ENCODE results near the gene B4GALT3. TPM values are rescaled to one million over a fixed set of nuclear protein-coding genes. Genes with fewer than 3 reads are reported as not detected.
"Not testable (repeated sequence)": the region's sequence is repeated elsewhere in the genome, so short reads cannot be mapped to it uniquely, and the experiment has no call there.

B4GALT3 gene
- total and polyA plus RNA-seq, 11 donors: 13.4 to 40.8 (median 22.4) TPM

GRCh38 chr1:161225534-161226319, 48.4 kb upstream of the B4GALT3 start, which contains the start of gene TOMM40L:
Gene TOMM40L (plus strand): TSS chr1:161226060. CDS start chr1:161226490, 430 bp downstream.
- TF ChIP-seq POLR2A (IDR thresholded peaks at IDR 0.05): peak in 1 of 2 donors; percentile 24
- TF ChIP-seq CTCF (IDR thresholded peaks at IDR 0.05): peak; percentile 32 to 75 (median 56)
- Histone ChIP-seq H3K4me3 (peak within 1 kb of the TSS; percentile 44 to 82 (median 75)), H3K27ac (peak within 1 kb of the TSS; percentile 74 to 94 (median 86)), H3K4me1 (peaks cover 0 to 32% (median 18%) of the 10 kb centered on the region in 12 donors), H3K9me3 (no peaks in the 10 kb centered on the region), H3K27me3 (no peaks in the 10 kb centered on the region), H3K36me3 (peaks cover 0 to 32% (median 27%) of the 10 kb centered on the region in 9 donors)
- intact Hi-C loops (cut with DNase I): loop anchor here (1.0 to 10.0 kb wide), 18 partner anchors 15 to 162 kb away; partner anchors contain the start of genes SDHC (in 5 of the 10), NDUFS2 (in 3 of the 10) and CFAP126 (in 2 of the 10)
- 4 to 7% (median 6%) methylated on average over 16 of the region's 16 CpGs for WGBS, 4 donors
- DNase-seq: peak; percentile 92 to 96 (median 94)
- ATAC-seq: peak; percentile 95 to 97 (median 96)

GRCh38 chr1:161225178-161225533, 47.8 kb upstream of the B4GALT3 start:
- intact Hi-C loops (cut with DNase I): loop anchor here (1.0 to 10.0 kb wide), 12 partner anchors 14 to 162 kb away; partner anchors contain the start of genes SDHC (in 4 of the 10), CFAP126 (in 2 of the 10) and NDUFS2 (in 2 of the 10)
- Histone ChIP-seq H3K4me1 (peaks cover 0 to 32% (median 18%) of the 10 kb centered on the region in 12 donors), H3K9me3 (no peaks in the 10 kb centered on the region), H3K36me3 (peaks cover 0 to 26% (median 21%) of the 10 kb centered on the region in 9 donors), H3K27me3 (no peaks in the 10 kb centered on the region), H3K4me3 (peak overlapping the region in 2 of 12 donors; percentile 0 to 3), H3K27ac (peak overlapping the region in 11 of 12 donors; percentile 34 to 91 (median 62))
- WGBS, 4 donors: 56 to 69% (median 64%) methylated on average over 7 of the region's 7 CpGs
- TF ChIP-seq CTCF (IDR thresholded peaks at IDR 0.05) (no peak), POLR2A (IDR thresholded peaks at IDR 0.05) (no peak)
- no peak for DNase-seq
- peak in 2 of 4 donors; percentile 0 to 1 for ATAC-seq

GRCh38 chr1:161224695-161225087, 47.4 kb upstream of the B4GALT3 start:
- 90 to 94% (median 92%) methylated on average over 13 of the region's 13 CpGs for WGBS, 4 donors
- not testable (repeated sequence) for H3K27me3 ChIP-seq, DNase-seq, H3K4me3 ChIP-seq, H3K9me3 ChIP-seq, ATAC-seq
- Histone ChIP-seq H3K4me1 (peaks cover 0 to 32% (median 18%) of the 10 kb centered on the region in 12 donors), H3K36me3 (peaks cover 0 to 21% (median 18%) of the 10 kb centered on the region in 9 donors), H3K27ac (peak overlapping the region in 3 of 12 donors; percentile 69 to 86 (median 75))
- intact Hi-C loops (cut with DNase I): loop anchor here (1.0 to 10.0 kb wide), 13 partner anchors 14 to 163 kb away; partner anchors contain the start of genes SDHC (in 4 of the 10), CFAP126 (in 2 of the 10) and NDUFS2 (in 2 of the 10)

GRCh38 chr1:161223805-161224694, 46.7 kb upstream of the B4GALT3 start:
- intact Hi-C loops (cut with DNase I): loop anchor here in 4 of 10 donors (1.0 to 10.0 kb wide), 6 partner anchors 13 to 91 kb away; partner anchors contain the start of genes NDUFS2 (in 2 of the 4) and SDHC (in 1 of the 4)
- H3K4me3 ChIP-seq: no peak overlapping the region
- no peaks in the 10 kb centered on the region for H3K27me3 ChIP-seq
- H3K9me3 ChIP-seq: no peaks in the 10 kb centered on the region
- WGBS, 4 donors: 90 to 95% (median 93%) methylated on average over 7 of the region's 7 CpGs
- H3K36me3 ChIP-seq: peaks cover 0 to 20% (median 12%) of the 10 kb centered on the region in 9 donors
- ATAC-seq (no peak), DNase-seq (no peak)
- no peak overlapping the region for H3K27ac ChIP-seq
- TF ChIP-seq CTCF (IDR thresholded peaks at IDR 0.05) (no peak), POLR2A (IDR thresholded peaks at IDR 0.05) (no peak)
- H3K4me1 ChIP-seq: peaks cover 0 to 32% (median 18%) of the 10 kb centered on the region in 12 donors

Data from heart left ventricle (tissue), 16 donors.